GM12878 (cell line): ENCODE results near the gene ANO4. TPM values are rescaled to one million over a fixed set of nuclear protein-coding genes. Genes with fewer than 3 reads are reported as not detected.

Experiments
- ATAC-seq: fragments of 200-7000 bp; cut with Tn5 transposase; 3 replicates; pipeline ENCODE4 v1.9.1; 2020; ENCODE audit warnings: mild to moderate bottlenecking, moderate library complexity
- BruUV-seq: library from RNA; stranded (reverse); fragments of 400-500 nt; replicated peaks from 2 replicates; lab custom pipeline; 2021; lab: Mats Ljungman, UMichigan
- CTCF ChIA-PET: fragments of 300-600 bp; sonication (Branson Sonifier 250); formaldehyde crosslinking; extraction: SDS; loops from one replicate; lab custom pipeline; 2021; ENCODE audit warnings: inconsistent platforms; lab: Yijun Ruan, JAX
- POLR2A ChIA-PET: fragments of 350-600 bp; formaldehyde crosslinking; extraction: SDS; loops from one replicate; lab custom pipeline; 2021; ENCODE audit warnings: inconsistent platforms; lab: Charles Lee
- RAD21 ChIA-PET: fragments of 300-600 bp; sonication (Branson Sonifier 250); formaldehyde crosslinking; loops from one replicate; lab custom pipeline; 2023; ENCODE audit warnings: antibody characterized with exemption; ENCODE audit not compliant: unreplicated experiment; lab: Charles Lee
- SMC1A ChIA-PET: fragments of 300-600 bp; sonication (Branson Sonifier 250); formaldehyde crosslinking; loops from one replicate; lab custom pipeline; 2023; ENCODE audit not compliant: unreplicated experiment, uncharacterized antibody; lab: Charles Lee
- DNase-seq: peaks from one replicate; pipeline ENCODE4 v3.0.0-alpha.2; 2011; ENCODE audit warnings: low read depth, low spot score
- FAIRE-seq: peaks from 3 replicates; lab custom pipeline; 2011; peaks lifted over from hg19 to GRCh38; lab: Jason Lieb, UNC
- H2AFZ ChIP-seq: 2 replicates; pipeline ENCODE4 v1.6.0; 2011; ENCODE audit warnings: low read depth, low read length, control low read depth; ENCODE audit not compliant: control insufficient read depth
- H3K27ac ChIP-seq: 2 replicates; pipeline ENCODE4 v1.5.1; 2011; ENCODE audit warnings: control low read depth; ENCODE audit not compliant: control insufficient read depth, insufficient read depth
- H3K27me3 ChIP-seq, 2 experiments: replicated peaks in 1 of 2; 2 replicates each; pipeline versions ENCODE4 v1.6.0 to v1.6.1; 2011; ENCODE audit warnings: low read length in 1 of 2; ENCODE audit not compliant: control insufficient read depth in 2 of 2, insufficient read depth in 2 of 2
- H3K36me3 ChIP-seq, 2 experiments: 2 replicates each; pipeline ENCODE4 v1.5.1; 2011; ENCODE audit warnings: low read length in 1 of 2; ENCODE audit not compliant: control insufficient read depth in 2 of 2, insufficient read depth in 2 of 2
- H3K4me1 ChIP-seq: 2 replicates; pipeline ENCODE4 v1.6.1; 2011; ENCODE audit warnings: mild to moderate bottlenecking, low read length, moderate library complexity, mixed read lengths; ENCODE audit not compliant: control insufficient read depth, insufficient read depth
- H3K4me2 ChIP-seq: 2 replicates; pipeline ENCODE4 v1.6.0; 2011; ENCODE audit warnings: control low read depth; ENCODE audit not compliant: control insufficient read depth, insufficient read depth
- H3K4me3 ChIP-seq: fragments of 200-600 bp; sonication (generic); 2 replicates; pipeline ENCODE4 v1.5.1; 2016
- H3K79me2 ChIP-seq: 2 replicates; pipeline ENCODE4 v1.6.0; 2011; ENCODE audit warnings: low read length; ENCODE audit not compliant: control insufficient read depth, insufficient read depth
- H3K9ac ChIP-seq: 2 replicates; pipeline ENCODE4 v1.8.0; 2011; ENCODE audit warnings: low read length, control low read depth, mixed read lengths; ENCODE audit not compliant: control insufficient read depth, insufficient read depth
- H3K9me3 ChIP-seq: replicated peaks from 3 replicates; pipeline ENCODE4 v1.5.1; 2011; ENCODE audit warnings: mild to moderate bottlenecking, low read length; ENCODE audit not compliant: control insufficient read depth, insufficient read depth
- H4K20me1 ChIP-seq: 2 replicates; pipeline ENCODE4 v1.6.0; 2011; ENCODE audit not compliant: control insufficient read depth, insufficient read depth
- GABPA ChIP-seq: IDR thresholded peaks from 2 replicates; pipeline ENCODE4 v1.6.1; 2014; ENCODE audit warnings: antibody characterized with exemption, low read depth, mild to moderate bottlenecking, inconsistent platforms
- PBX3 ChIP-seq: IDR thresholded peaks from 2 replicates; pipeline ENCODE4 v1.6.1; 2011; ENCODE audit warnings: mild to moderate bottlenecking, low read depth, low read length, moderate library complexity; ENCODE audit not compliant: insufficient replicate concordance
- POLR2AphosphoS5 ChIP-seq: IDR thresholded peaks from 2 replicates; pipeline ENCODE4 v1.6.1; 2011; ENCODE audit warnings: mild to moderate bottlenecking, low read length, inconsistent platforms
- RUNX3 ChIP-seq: IDR thresholded peaks from 2 replicates; pipeline ENCODE4 v1.6.1; 2012; ENCODE audit warnings: low read length, inconsistent platforms
- WGBS: methylation state at CpG from one replicate; pipeline ENCODE4 v1.1.6; 2016; ENCODE audit warnings: low lambda C conversion rate; ENCODE audit not compliant: insufficient replicate concordance, insufficient coverage; ENCODE audit errors: missing lambda C conversion rate; 5-methylcytosine and 5-hydroxymethylcytosine counted together
- in situ Hi-C: fragments of 300-500 bp; cut with MboI; formaldehyde crosslinking; loops from 9 replicates; pipeline ENCODE4 v1.14.3; 2018; ENCODE audit warnings: mixed read lengths
- intact Hi-C: fragments of 100-400 bp; cut with micrococcal nuclease; formaldehyde crosslinking; loops from one replicate; pipeline ENCODE4 v1.14.2; 2022; ENCODE audit not compliant: unreplicated experiment
- polyA plus RNA-seq, 11 experiments: library from polyadenylated mRNA; depleted of rRNA in 4 of 11; unstranded in 6 of 11; stranded (reverse) in 5 of 11; fragments of >200 nt; fragmentation: Nextera tagmentation in 4 of 11; fragmentation: Illumina TruSeq in 1 of 11; extraction: Ambion mirVana in 4 of 11; extraction: Trizol in 1 of 11; gene quantifications; 1 replicate in 1 of 11; 2 replicates in 10 of 11; pipeline versions ENCODE4 v1.2.1 to v1.2.3, GENCODE V29; 2011 to 2016; ENCODE audit warnings: inconsistent platforms in 2 of 11, missing spikeins in 2 of 11, low read depth in 1 of 11
- total RNA-seq, 4 experiments: library from RNA; depleted of rRNA in 3 of 4; stranded (reverse); fragments of >200 nt in 3 of 4; fragmentation: Illumina TruSeq in 1 of 4; extraction: Trizol in 1 of 4; gene quantifications; 2 replicates each; pipeline versions ENCODE4 v1.2.1 to v1.2.3, GENCODE V29; 2013 to 2021
- TF ChIP-seq, protein P1 (sequence below): fragments of 450-650 bp; formaldehyde crosslinking; IDR thresholded peaks from 2 replicates; pipeline ENCODE4 v1.4.0; 2020; ENCODE audit warnings: mild to moderate bottlenecking, moderate library complexity

ANO4 gene
- total and polyA plus RNA-seq, 10 of the 15 experiments (the other 5 are each of a cell fraction or from before 2014, with no cell fraction given) = not detected

- 0% methylated on average over 3 of the region's 3 CpGs for WGBS
Observed at GRCh38 chr12:100798286-100799160, 3.9 kb downstream of the ANO4 start.

More at GRCh38 chr12:100798286-100799160, 3.9 kb downstream of the ANO4 start:
- no peak overlapping the region for H3K4me2 ChIP-seq
- ChIA-PET CTCF (no interaction called here), POLR2A (no interaction called here), RAD21 (no interaction called here), SMC1A (no interaction called here)
- H3K4me1 ChIP-seq = no peaks in the 10 kb centered on the region
- H3K9ac ChIP-seq = no peak overlapping the region
- H4K20me1 ChIP-seq = no peaks in the 10 kb centered on the region
- no peaks in the 10 kb centered on the region for H3K36me3 ChIP-seq
- H3K27me3 ChIP-seq = peaks cover 2 to 8% of the 10 kb centered on the region in 2 experiments; a peak in 3 of 4 replicates
- TF ChIP-seq POLR2AphosphoS5 (no peak), GABPA (no peak), RUNX3 (no peak), PBX3 (no peak)
- TF ChIP-seq, protein P1, sequence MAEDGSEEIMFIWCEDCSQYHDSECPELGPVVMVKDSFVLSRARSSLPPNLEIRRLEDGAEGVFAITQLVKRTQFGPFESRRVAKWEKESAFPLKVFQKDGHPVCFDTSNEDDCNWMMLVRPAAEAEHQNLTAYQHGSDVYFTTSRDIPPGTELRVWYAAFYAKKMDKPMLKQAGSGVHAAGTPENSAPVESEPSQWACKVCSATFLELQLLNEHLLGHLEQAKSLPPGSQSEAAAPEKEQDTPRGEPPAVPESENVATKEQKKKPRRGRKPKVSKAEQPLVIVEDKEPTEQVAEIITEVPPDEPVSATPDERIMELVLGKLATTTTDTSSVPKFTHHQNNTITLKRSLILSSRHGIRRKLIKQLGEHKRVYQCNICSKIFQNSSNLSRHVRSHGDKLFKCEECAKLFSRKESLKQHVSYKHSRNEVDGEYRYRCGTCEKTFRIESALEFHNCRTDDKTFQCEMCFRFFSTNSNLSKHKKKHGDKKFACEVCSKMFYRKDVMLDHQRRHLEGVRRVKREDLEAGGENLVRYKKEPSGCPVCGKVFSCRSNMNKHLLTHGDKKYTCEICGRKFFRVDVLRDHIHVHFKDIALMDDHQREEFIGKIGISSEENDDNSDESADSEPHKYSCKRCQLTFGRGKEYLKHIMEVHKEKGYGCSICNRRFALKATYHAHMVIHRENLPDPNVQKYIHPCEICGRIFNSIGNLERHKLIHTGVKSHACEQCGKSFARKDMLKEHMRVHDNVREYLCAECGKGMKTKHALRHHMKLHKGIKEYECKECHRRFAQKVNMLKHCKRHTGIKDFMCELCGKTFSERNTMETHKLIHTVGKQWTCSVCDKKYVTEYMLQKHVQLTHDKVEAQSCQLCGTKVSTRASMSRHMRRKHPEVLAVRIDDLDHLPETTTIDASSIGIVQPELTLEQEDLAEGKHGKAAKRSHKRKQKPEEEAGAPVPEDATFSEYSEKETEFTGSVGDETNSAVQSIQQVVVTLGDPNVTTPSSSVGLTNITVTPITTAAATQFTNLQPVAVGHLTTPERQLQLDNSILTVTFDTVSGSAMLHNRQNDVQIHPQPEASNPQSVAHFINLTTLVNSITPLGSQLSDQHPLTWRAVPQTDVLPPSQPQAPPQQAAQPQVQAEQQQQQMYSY = no peak
- no peak for FAIRE-seq
- H3K79me2 ChIP-seq = no peaks in the 10 kb centered on the region
- no TSS peak for BruUV-seq
- no peak for ATAC-seq
- H3K4me3 ChIP-seq = no peak overlapping the region
- H2AFZ ChIP-seq = no peak overlapping the region
- in situ Hi-C loops = no loop called here
- H3K27ac ChIP-seq = no peak overlapping the region
- DNase-seq = no peak
- no peaks in the 10 kb centered on the region for H3K9me3 ChIP-seq
- intact Hi-C loops = no loop called here
